Mesothelial cell of epicardium (in vitro differentiated cells): ENCODE data around the gene GABPB1. TPM values are rescaled to one million over a fixed set of nuclear protein-coding genes. Genes with fewer than 3 reads are reported as not detected.

ENCODE experiments used
- DNase-seq, 2 experiments: peaks; one replicate each; pipeline ENCODE4 v3.0.0; 2021; ENCODE audit warnings: low spot score in 2 of 2; ENCODE audit not compliant: unreplicated experiment in 2 of 2
- H3K27ac Mint-ChIP-seq: 2 replicates; pipeline ENCODE4 v1.8.0; 2021; ENCODE audit warnings: mixed read lengths
- H3K27me3 Mint-ChIP-seq: 2 replicates; pipeline ENCODE4 v1.8.0; 2021; ENCODE audit warnings: low read depth, mixed read lengths
- H3K36me3 Mint-ChIP-seq: 2 replicates; pipeline ENCODE4 v1.8.0; 2021; ENCODE audit warnings: mixed read lengths
- H3K4me1 Mint-ChIP-seq: 2 replicates; pipeline ENCODE4 v1.8.0; 2021; ENCODE audit warnings: mixed read lengths
- H3K4me3 Mint-ChIP-seq: 2 replicates; pipeline ENCODE4 v1.8.0; 2021; ENCODE audit warnings: mild to moderate bottlenecking, moderate library complexity, mixed read lengths
- H3K9me3 Mint-ChIP-seq: 2 replicates; pipeline ENCODE4 v1.8.0; 2021; ENCODE audit warnings: mixed read lengths
- CTCF ChIP-seq: fragments of 200-600 bp; sonication (generic); IDR thresholded peaks from one replicate; pipeline ENCODE4 v1.5.0; 2021; ENCODE audit warnings: antibody characterized with exemption; ENCODE audit not compliant: unreplicated experiment
- total RNA-seq: library from RNA; stranded (reverse); gene quantifications from 3 replicates; pipeline ENCODE4 v1.2.1, GENCODE V29; 2021

The GABPB1 gene
- total RNA-seq, 1 donor from 2014 or later: 24.0 TPM

- no peak for TF ChIP-seq CTCF
- H3K27ac Mint-ChIP-seq: peak overlapping the region; percentile 23
- peak in 1 of 2 experiments; percentile 46 for DNase-seq
- H3K9me3 Mint-ChIP-seq: no peaks in the 10 kb centered on the region
- no peaks in the 10 kb centered on the region for H3K36me3 Mint-ChIP-seq
- H3K27me3 Mint-ChIP-seq: peaks cover 4% of the 10 kb centered on the region
- no peak overlapping the region for H3K4me3 Mint-ChIP-seq
- H3K4me1 Mint-ChIP-seq: peaks cover 23% of the 10 kb centered on the region
These were observed 107.0 kb downstream of the GABPB1 start for GRCh38 chr15:50247819-50248655.

GRCh38 chr15:50246631-50247030 is 108.4 kb downstream of the GABPB1 start:
- Mint-ChIP-seq H3K4me1 (peaks cover 24% of the 10 kb centered on the region), H3K9me3 (no peaks in the 10 kb centered on the region), H3K36me3 (no peaks in the 10 kb centered on the region), H3K4me3 (no peak overlapping the region), H3K27ac (no peak overlapping the region), H3K27me3 (peaks cover 3% of the 10 kb centered on the region)
- DNase-seq: no peak
- no peak for TF ChIP-seq CTCF

GRCh38 chr15:50244959-50245624 is 109.9 kb downstream of the GABPB1 start:
- no peak overlapping the region for H3K4me3 Mint-ChIP-seq
- H3K36me3 Mint-ChIP-seq: no peaks in the 10 kb centered on the region
- peaks cover 22% of the 10 kb centered on the region for H3K4me1 Mint-ChIP-seq
- H3K9me3 Mint-ChIP-seq: no peaks in the 10 kb centered on the region
- H3K27ac Mint-ChIP-seq: no peak overlapping the region
- no peaks in the 10 kb centered on the region for H3K27me3 Mint-ChIP-seq
- no peak for TF ChIP-seq CTCF
- no peak for DNase-seq

GRCh38 chr15:50244153-50244552 is 110.8 kb downstream of the GABPB1 start:
- DNase-seq: no peak

More at GRCh38 chr15:50244153-50244552, 110.8 kb downstream of the GABPB1 start:
- no peaks in the 10 kb centered on the region for H3K36me3 Mint-ChIP-seq
- TF ChIP-seq CTCF: no peak
- H3K9me3 Mint-ChIP-seq: no peaks in the 10 kb centered on the region
- peaks cover 16% of the 10 kb centered on the region for H3K4me1 Mint-ChIP-seq
- H3K4me3 Mint-ChIP-seq: no peak overlapping the region
- no peak overlapping the region for H3K27ac Mint-ChIP-seq
- H3K27me3 Mint-ChIP-seq: no peaks in the 10 kb centered on the region
